Stimulated activated naive CD8-positive, alpha-beta T cell treated with anti-CD3 and anti-CD28 coated beads, Interleukin-15, Interleukin-2, amounts not matched to agents 100 U/mL and 50 U/mL, for 24 hours (primary cell): ENCODE data around the gene SUCNR1.
"Not testable (repeated sequence)": the region's sequence is repeated elsewhere in the genome, so short reads cannot be mapped to it uniquely, and the experiment has no call there.

ENCODE experiments used
- ATAC-seq: fragments of 150-1000 bp; cut with Tn5 transposase; one replicate; pipeline ENCODE4 v1.10.0; 2021
- DNase-seq: peaks from one replicate; pipeline ENCODE4 v3.0.0; 2021

SUCNR1 gene

GRCh38 chr3:151900884-151901643 is 27.6 kb downstream of the SUCNR1 start:
- ATAC-seq: no peak

GRCh38 chr3:151901644-151902285 is 28.3 kb downstream of the SUCNR1 start:
- no peak for DNase-seq
- ATAC-seq: no peak

More at GRCh38 chr3:151900884-151901643, 27.6 kb downstream of the SUCNR1 start:
- no peak for DNase-seq

DNA sequence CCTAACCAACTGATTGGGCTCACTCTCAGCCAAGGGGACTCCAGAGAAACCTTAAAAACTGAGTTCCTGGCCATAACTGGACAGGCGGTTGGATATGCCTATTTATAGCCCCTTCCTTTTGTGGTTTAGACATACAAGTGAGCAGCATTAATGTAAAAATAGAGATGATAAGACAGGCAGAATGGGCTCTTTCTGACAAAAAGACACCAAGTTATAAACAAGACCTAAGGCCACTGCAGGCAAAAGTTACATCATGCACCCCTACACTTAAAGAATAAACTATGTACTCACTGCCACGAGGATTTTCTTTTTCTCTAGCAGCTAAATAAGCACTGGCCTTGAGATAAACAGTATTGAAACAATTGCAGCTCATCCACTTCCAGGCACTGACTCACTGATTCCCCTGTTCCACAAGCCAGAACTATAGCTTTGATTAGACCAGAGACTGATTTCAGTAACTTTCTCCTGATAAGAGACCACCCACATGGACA is 30.1 kb downstream of the SUCNR1 start:
- ATAC-seq: no peak
- no peak for DNase-seq

- DNase-seq (no peak), ATAC-seq (no peak)
Measured at GRCh38 chr3:151905647-151906046, 32.2 kb downstream of the SUCNR1 start.

DNA sequence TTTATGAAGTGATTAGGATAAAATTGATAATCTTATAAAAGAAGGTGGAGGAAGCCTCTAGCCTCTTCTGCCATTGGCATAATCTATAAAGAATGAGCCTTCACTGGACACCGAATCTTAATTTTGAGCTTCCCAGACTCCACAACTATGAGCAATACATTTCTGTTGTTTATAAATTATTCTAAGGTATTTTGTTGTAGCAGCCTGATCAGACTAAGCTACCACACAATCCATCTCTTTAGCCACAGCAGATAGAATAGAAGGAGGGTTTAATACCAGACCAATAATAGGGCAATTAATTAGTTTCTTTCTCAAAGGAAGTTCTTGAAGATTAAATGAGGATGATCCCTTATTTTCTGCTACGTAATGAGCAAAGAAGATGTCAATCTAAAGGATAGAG is 33.3 kb downstream of the SUCNR1 start:
- ATAC-seq (no peak), DNase-seq (no peak)

GRCh38 chr3:151908399-151908798 is 35.0 kb downstream of the SUCNR1 start:
- no peak for DNase-seq
- ATAC-seq: no peak

GRCh38 chr3:151909681-151910405 is 36.4 kb downstream of the SUCNR1 start:
- ATAC-seq (no peak), DNase-seq (no peak)

GRCh38 chr3:151911462-151911861 is 38.0 kb downstream of the SUCNR1 start:
- ATAC-seq: no peak
- DNase-seq: no peak

DNA sequence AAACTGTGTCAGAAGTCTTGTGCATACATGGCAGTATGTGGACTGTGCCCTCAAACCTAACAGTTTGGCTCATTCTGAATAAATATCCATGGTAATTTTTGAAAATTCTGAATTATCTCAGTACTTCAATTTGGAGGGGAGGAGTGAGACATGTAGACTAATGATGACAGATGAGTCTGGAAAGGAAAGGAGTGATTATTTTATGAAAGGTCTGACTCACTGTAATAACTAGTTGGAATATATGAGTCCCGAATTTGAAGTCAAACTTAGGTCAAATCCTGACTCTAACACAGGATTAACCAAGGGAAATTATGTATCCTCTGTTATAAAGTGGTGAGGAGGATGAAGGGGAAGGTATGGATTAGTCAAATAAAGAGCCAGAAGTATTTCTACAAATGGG is 38.6 kb downstream of the SUCNR1 start:
- DNase-seq: no peak
- ATAC-seq: no peak

DNA sequence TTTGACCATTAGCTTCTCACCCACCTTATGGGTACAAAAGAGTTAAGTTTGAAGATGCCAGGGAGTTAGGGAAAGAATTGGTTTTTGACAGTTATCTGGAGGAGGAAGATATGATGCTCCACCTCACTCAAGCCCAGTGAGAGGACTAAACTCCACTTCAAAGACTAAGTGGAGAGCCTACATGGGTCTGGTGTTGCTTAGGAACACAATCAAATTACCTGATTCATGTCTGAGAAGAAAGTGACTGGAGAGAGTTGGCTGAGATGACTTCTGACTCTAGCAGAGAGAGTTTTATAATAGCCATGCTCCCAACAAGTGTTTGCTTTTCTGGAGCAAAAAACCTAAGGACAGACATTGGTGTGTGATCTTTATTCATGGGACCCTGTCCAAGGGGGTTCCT is 43.3 kb downstream of the SUCNR1 start:
- ATAC-seq (no peak), DNase-seq (no peak)

GRCh38 chr3:151918253-151919029 is 45.0 kb downstream of the SUCNR1 start:
- ATAC-seq (peak; percentile 46), DNase-seq (no peak)

- DNase-seq (no peak), ATAC-seq (peak; percentile 40)
Measured at GRCh38 chr3:151919030-151919328, 45.5 kb downstream of the SUCNR1 start.

- no peak for DNase-seq
Measured at GRCh38 chr3:151919446-151919845, 46.0 kb downstream of the SUCNR1 start.

DNA sequence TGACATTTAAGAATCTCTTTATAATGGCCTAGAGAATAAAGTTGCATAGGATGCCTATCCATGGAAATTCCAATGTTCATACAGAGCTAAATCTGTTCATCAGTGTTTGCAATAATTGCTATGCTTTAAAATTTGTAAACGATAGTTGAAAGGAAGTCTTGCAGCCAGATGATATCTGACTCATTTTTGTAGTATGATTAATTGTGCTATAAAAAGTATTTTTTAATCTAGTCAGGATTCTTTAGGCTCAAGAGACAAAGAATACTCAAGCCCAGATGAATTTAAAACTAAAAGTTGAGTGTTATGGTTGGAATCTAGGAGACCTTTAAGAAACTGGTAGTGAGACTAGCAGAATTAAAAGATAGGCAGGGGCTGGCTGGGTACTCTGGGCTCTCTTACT is 50.5 kb downstream of the SUCNR1 start:
- no peak for DNase-seq
- ATAC-seq: no peak

More at GRCh38 chr3:151919446-151919845, 46.0 kb downstream of the SUCNR1 start:
- ATAC-seq: no peak

DNA sequence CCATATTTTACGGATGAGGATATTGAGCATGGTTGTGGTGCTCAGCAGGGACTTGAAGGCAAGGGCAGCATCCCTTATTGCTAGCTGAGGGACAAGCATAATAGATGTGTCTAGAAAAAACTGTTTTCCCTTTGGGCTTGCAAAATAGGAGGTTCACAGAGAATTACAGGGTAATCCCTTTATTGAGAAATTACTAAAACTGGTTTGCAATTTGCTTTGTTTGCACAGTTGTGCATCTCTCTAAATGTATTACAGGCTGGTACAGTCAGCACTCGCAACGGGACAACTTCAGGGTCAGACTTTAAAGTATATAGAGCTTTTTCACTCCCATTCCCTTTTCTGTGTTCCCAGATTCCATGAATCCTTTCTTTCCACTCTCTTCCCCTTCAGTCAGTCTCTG is 51.3 kb downstream of the SUCNR1 start:
- DNase-seq (no peak), ATAC-seq (no peak)

DNA sequence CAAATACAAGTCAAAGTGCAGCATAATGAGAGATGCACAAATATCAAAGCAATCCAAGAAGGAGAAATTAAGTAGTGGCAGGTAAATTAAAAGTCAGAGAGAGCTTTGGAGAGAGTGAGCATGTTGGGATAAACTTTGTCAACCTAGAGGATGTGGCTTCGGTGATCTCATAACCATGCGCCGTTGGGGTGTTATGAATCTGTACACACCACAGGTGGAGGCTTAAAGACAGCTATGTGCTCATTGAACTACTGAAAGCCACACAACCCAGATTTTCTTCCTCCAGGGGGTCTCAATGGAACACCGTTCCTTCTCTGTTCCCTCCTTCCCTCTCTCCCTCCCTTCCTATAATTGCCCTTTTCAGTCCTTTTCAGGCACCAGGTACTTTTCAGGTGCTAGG is 52.0 kb downstream of the SUCNR1 start:
- DNase-seq: no peak
- ATAC-seq: no peak

GRCh38 chr3:151925876-151926275 is 52.4 kb downstream of the SUCNR1 start:
- no peak for DNase-seq
- ATAC-seq: no peak

- ATAC-seq: no peak
- no peak for DNase-seq
Measured at GRCh38 chr3:151926956-151927355, 53.5 kb downstream of the SUCNR1 start.

- DNase-seq, ATAC-seq: not testable (repeated sequence)
Measured at GRCh38 chr3:151927915-151928525, 54.6 kb downstream of the SUCNR1 start.

DNA sequence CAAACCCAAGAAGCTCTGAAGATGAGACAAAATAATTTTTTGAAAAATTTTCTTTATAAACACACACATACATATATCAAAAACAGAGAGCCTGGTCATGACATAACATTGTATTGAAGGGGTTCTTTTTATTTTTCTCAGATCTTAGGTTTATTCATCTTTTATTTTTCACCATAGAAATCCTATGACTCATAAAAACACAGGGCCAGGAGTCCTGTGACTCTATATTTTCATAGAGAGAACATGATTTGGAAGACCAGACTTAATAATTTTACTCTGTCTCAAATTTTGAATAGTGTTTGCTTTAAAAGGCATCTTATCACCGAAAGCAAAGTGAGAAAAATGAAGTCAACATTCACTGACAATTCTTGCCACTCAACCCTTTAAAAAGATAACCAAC is 57.7 kb downstream of the SUCNR1 start:
- DNase-seq: no peak
- ATAC-seq: no peak

DNA sequence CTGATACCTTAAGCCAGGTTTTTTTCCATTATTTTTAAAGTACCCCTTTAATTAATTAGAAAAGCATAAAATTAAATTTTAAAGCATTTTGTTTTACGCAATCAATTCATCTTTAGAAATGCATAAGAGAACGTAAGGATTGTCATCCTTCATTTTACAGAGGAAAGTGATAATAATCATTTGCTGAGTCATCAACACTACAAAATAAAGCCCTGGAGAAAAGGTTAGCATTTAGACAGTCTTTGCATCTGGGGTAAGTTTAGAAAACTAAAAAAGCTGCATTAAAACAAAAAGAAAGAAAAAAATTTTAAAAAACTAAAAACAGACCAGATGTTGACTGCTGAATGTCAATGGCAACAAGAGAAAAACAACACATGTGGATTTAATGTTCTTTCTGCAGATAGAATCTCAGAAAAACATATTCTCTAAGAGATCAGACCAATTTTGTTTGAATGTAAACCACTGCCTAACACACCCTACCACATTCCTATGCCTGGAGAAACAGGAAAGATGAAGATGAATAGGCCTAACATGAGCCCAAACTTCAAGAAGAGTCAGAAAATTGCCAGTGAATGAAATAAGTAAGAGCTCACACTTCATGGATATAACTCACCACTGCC is 59.9 kb downstream of the SUCNR1 start:
- ATAC-seq (no peak), DNase-seq (no peak)
